ENCODE measurements around the gene C1GALT1. TPM values are rescaled to one million over a fixed set of nuclear protein-coding genes. Genes with fewer than 3 reads are reported as not detected.
A peak's percentile ranks its signal among the peaks of the same experiment; 100 is the strongest.
"Not testable (repeated sequence)": the region's sequence is repeated elsewhere in the genome, so short reads cannot be mapped to it uniquely, and the experiment has no call there.

Gene C1GALT1
- total RNA-seq, 2 experiments from 2014 or later, result 25.7 to 29.1 TPM

- Mint-ChIP-seq H3K36me3 (ENCODE audit: low read depth) (peaks cover 8% of the 10 kb centered on the region), H3K27ac (no peak overlapping the region), H3K4me1 (ENCODE audit: low read depth) (peaks cover 26% of the 10 kb centered on the region), H3K27me3 (ENCODE audit: low read depth) (no peaks in the 10 kb centered on the region), H3K9me3 (peaks cover 12% of the 10 kb centered on the region), H3K4me3 (no peak overlapping the region)
- no peak for DNase-seq
- intact Hi-C loops (cut with micrococcal nuclease), result no loop called here
- CTCF ChIA-PET, result no interaction called here
Observed at GRCh38 chr7:7152315-7152714, 30.0 kb upstream of the C1GALT1 start.

GRCh38 chr7:7154355-7154754, 28.0 kb upstream of the C1GALT1 start:
- DNase-seq; H3K4me3 Mint-ChIP-seq; CTCF ChIA-PET; H3K27me3 Mint-ChIP-seq (ENCODE audit: low read depth); intact Hi-C loops (cut with micrococcal nuclease); H3K36me3 Mint-ChIP-seq (ENCODE audit: low read depth); H3K27ac Mint-ChIP-seq: not testable (repeated sequence)
- Mint-ChIP-seq H3K9me3 (peaks cover 12% of the 10 kb centered on the region), H3K4me1 (ENCODE audit: low read depth) (peaks cover 38% of the 10 kb centered on the region)

GRCh38 chr7:7156663-7157062, 25.7 kb upstream of the C1GALT1 start:
- H3K4me3 Mint-ChIP-seq, result no peak overlapping the region
- H3K4me1 Mint-ChIP-seq (ENCODE audit: low read depth), result peaks cover 49% of the 10 kb centered on the region
- peaks cover 12% of the 10 kb centered on the region for H3K9me3 Mint-ChIP-seq
- no peaks in the 10 kb centered on the region for H3K27me3 Mint-ChIP-seq (ENCODE audit: low read depth)
- intact Hi-C loops (cut with micrococcal nuclease), result loop anchor here (1.0 to 5.0 kb wide), 4 partner anchors 9 to 976 kb away; partner anchors contain the start of genes C1GALT1 and MIOS
- peak overlapping the region; percentile 81 for H3K27ac Mint-ChIP-seq
- H3K36me3 Mint-ChIP-seq (ENCODE audit: low read depth), result peaks cover 8% of the 10 kb centered on the region
- CTCF ChIA-PET, result no interaction called here
- DNase-seq, result no peak

- Mint-ChIP-seq H3K4me3 (peak overlapping the region; percentile 61), H3K27me3 (ENCODE audit: low read depth) (no peaks in the 10 kb centered on the region), H3K9me3 (peaks cover 12% of the 10 kb centered on the region), H3K27ac (peak overlapping the region; percentile 81), H3K4me1 (ENCODE audit: low read depth) (peaks cover 49% of the 10 kb centered on the region), H3K36me3 (ENCODE audit: low read depth) (peaks cover 8% of the 10 kb centered on the region)
- peak; percentile 67 for DNase-seq
- intact Hi-C loops (cut with micrococcal nuclease), result loop anchor here (1.0 to 5.0 kb wide), 4 partner anchors 8 to 975 kb away; partner anchors contain the start of genes C1GALT1 and MIOS
- CTCF ChIA-PET, result interaction anchor here (1.0 kb wide), 1 partner anchor 27 kb away, joined by 3 read pairs; no protein-coding TSS in a partner anchor
Observed at GRCh38 chr7:7157177-7157886, 25.0 kb upstream of the C1GALT1 start.

DNA sequence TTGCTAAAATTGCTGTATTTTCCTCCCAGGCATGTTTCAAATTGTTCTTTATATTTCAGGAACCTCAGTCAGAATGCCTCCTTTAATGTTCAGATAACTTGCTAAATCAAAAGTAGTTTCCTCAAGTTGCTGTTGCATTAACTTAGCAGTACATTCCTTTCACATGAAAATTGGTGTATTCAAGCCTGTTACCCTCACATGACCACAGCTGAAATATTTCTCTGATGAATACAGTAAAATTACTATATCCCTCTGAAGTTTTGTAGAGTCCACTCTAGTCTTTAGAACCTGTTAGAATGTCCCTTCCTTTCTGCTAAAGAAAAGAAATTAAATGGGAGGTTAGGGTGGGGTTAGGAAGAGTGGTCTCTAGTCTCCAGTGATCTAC, 24.5 kb upstream of the C1GALT1 start:
- peaks cover 12% of the 10 kb centered on the region for H3K9me3 Mint-ChIP-seq
- H3K27me3 Mint-ChIP-seq (ENCODE audit: low read depth), result no peaks in the 10 kb centered on the region
- DNase-seq, result no peak
- peaks cover 8% of the 10 kb centered on the region for H3K36me3 Mint-ChIP-seq (ENCODE audit: low read depth)
- intact Hi-C loops (cut with micrococcal nuclease), result loop anchor here (1.0 to 5.0 kb wide), 4 partner anchors 7 to 974 kb away; partner anchors contain the start of genes C1GALT1 and MIOS
- H3K27ac Mint-ChIP-seq, result peak overlapping the region; percentile 69
- peaks cover 47% of the 10 kb centered on the region for H3K4me1 Mint-ChIP-seq (ENCODE audit: low read depth)
- CTCF ChIA-PET, result interaction anchor here (1.0 kb wide), 1 partner anchor 26 kb away, joined by 3 read pairs; no protein-coding TSS in a partner anchor
- peak overlapping the region; percentile 61 for H3K4me3 Mint-ChIP-seq

GRCh38 chr7:7159063-7159658, 23.2 kb upstream of the C1GALT1 start:
- no peak for DNase-seq
- Mint-ChIP-seq H3K36me3 (ENCODE audit: low read depth) (peaks cover 5% of the 10 kb centered on the region), H3K4me1 (ENCODE audit: low read depth) (peaks cover 49% of the 10 kb centered on the region), H3K4me3 (peak overlapping the region; percentile 69), H3K9me3 (peaks cover 7% of the 10 kb centered on the region), H3K27ac (peak overlapping the region; percentile 79), H3K27me3 (ENCODE audit: low read depth) (no peaks in the 10 kb centered on the region)
- CTCF ChIA-PET, result no interaction called here
- intact Hi-C loops (cut with micrococcal nuclease), result loop anchor here (1.0 to 5.0 kb wide), 2 partner anchors 17 to 973 kb away; no protein-coding TSS in a partner anchor

DNA sequence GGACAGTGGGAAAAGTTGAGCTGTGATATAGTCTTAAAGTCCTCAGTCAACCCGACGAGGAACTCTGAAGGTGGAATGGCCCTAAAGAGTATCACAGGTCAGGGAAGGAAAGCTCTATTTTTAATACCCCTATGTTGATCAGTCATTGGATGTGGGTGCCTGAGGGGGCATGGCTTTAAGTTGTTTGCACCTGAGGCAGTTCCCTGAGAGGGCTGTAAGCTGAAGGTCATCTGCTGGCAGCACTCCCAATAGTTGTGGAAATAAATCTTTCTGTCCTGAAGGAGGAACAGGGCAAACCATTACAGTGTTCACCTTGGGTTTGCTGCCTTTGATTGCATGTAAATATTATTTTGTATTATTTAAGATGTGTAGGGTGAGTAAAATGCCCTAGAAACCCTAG, 17.8 kb upstream of the C1GALT1 start:
- Mint-ChIP-seq H3K27ac (no peak overlapping the region), H3K36me3 (ENCODE audit: low read depth) (peaks cover 2% of the 10 kb centered on the region), H3K9me3 (no peaks in the 10 kb centered on the region), H3K4me3 (no peak overlapping the region), H3K27me3 (ENCODE audit: low read depth) (no peaks in the 10 kb centered on the region), H3K4me1 (ENCODE audit: low read depth) (peaks cover 38% of the 10 kb centered on the region)
- CTCF ChIA-PET, result interaction anchor here (0.6 to 1.1 kb wide), 3 partner anchors 14 to 70 kb away, joined by 3 to 5 read pairs (median 3); no protein-coding TSS in a partner anchor
- no peak for DNase-seq
- intact Hi-C loops (cut with micrococcal nuclease), result no loop called here

DNA sequence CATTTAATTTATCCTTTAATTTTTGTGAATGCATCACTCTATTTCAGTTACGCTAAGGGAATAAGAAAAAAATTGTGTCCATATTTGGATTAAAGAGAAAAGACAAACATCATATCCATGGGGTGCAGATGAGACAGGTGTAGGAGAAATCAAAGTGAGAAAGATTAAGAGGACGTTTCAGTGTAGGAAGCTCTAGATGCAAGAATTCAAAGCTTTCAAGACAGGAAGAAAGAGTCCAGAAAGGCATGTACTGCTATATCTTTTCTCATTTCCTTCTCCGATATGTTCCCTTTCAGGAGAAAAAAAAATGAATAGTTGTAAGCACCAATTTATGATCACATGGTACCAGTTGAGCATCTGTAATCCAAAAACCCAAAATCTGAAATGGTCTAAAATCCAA, 17.0 kb upstream of the C1GALT1 start:
- no peaks in the 10 kb centered on the region for H3K27me3 Mint-ChIP-seq (ENCODE audit: low read depth)
- H3K27ac Mint-ChIP-seq, result no peak overlapping the region

GRCh38 chr7:7166318-7166717, 16.0 kb upstream of the C1GALT1 start:
- Mint-ChIP-seq H3K36me3 (ENCODE audit: low read depth) (peaks cover 6% of the 10 kb centered on the region), H3K27ac (no peak overlapping the region), H3K4me3 (no peak overlapping the region), H3K9me3 (peaks cover 5% of the 10 kb centered on the region), H3K27me3 (ENCODE audit: low read depth) (no peaks in the 10 kb centered on the region), H3K4me1 (ENCODE audit: low read depth) (peaks cover 25% of the 10 kb centered on the region)
- no peak for DNase-seq
- intact Hi-C loops (cut with micrococcal nuclease), result no loop called here
- CTCF ChIA-PET, result no interaction called here

More for the DNA sequence above, 17.0 kb upstream of the C1GALT1 start:
- CTCF ChIA-PET, result interaction anchor here (1.0 kb wide), 1 partner anchor 13 kb away, joined by 5 read pairs; no protein-coding TSS in a partner anchor
- Mint-ChIP-seq H3K36me3 (ENCODE audit: low read depth) (peaks cover 2% of the 10 kb centered on the region), H3K9me3 (no peaks in the 10 kb centered on the region), H3K4me3 (no peak overlapping the region), H3K4me1 (ENCODE audit: low read depth) (peaks cover 30% of the 10 kb centered on the region)
- no peak for DNase-seq
- intact Hi-C loops (cut with micrococcal nuclease), result loop anchor here (1.0 kb wide), 2 partner anchors 8 to 11 kb away; no protein-coding TSS in a partner anchor

DNA sequence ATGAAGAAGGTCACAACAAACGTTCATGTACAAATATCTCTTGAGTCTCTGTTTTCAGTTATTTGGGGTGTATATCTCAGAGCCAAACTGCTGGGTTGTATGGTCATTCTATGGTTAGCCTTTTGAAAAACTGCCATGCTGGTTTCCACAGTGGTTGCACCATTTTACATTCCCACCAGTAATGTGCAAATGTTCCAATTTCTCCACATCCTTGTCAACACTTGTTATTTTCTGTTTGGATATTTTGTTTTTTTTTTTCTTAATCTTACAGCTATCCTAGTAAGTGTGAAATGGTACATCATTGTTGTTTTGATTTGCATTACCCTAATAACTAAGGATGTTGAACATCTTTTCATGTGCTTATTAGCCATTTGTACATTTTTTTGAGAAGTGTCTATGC, 13.0 kb upstream of the C1GALT1 start:
- DNase-seq, result no peak
- intact Hi-C loops (cut with micrococcal nuclease), result loop anchor here (1.0 kb wide), 1 partner anchor 9 kb away; no protein-coding TSS in a partner anchor
- Mint-ChIP-seq H3K27ac (no peak overlapping the region), H3K4me3 (no peak overlapping the region), H3K9me3 (peaks cover 18% of the 10 kb centered on the region), H3K4me1 (ENCODE audit: low read depth) (peaks cover 22% of the 10 kb centered on the region), H3K27me3 (ENCODE audit: low read depth) (no peaks in the 10 kb centered on the region), H3K36me3 (ENCODE audit: low read depth) (peaks cover 14% of the 10 kb centered on the region)
- CTCF ChIA-PET, result no interaction called here

- Mint-ChIP-seq H3K27ac (no peak overlapping the region), H3K4me1 (ENCODE audit: low read depth) (peaks cover 16% of the 10 kb centered on the region), H3K27me3 (ENCODE audit: low read depth) (no peaks in the 10 kb centered on the region), H3K9me3 (peaks cover 24% of the 10 kb centered on the region), H3K4me3 (no peak overlapping the region), H3K36me3 (ENCODE audit: low read depth) (peaks cover 17% of the 10 kb centered on the region)
- no peak for DNase-seq
- intact Hi-C loops (cut with micrococcal nuclease), result no loop called here
- CTCF ChIA-PET, result interaction anchor here (0.6 to 1.2 kb wide), 2 partner anchors 8 to 365 kb away, joined by 3 to 4 read pairs; partner anchors contain the start of gene C1GALT1
Observed at GRCh38 chr7:7173956-7174632, 8.2 kb upstream of the C1GALT1 start.

- DNase-seq, result no peak
- intact Hi-C loops (cut with micrococcal nuclease), result no loop called here
- Mint-ChIP-seq H3K4me3 (no peak overlapping the region), H3K36me3 (ENCODE audit: low read depth) (peaks cover 15% of the 10 kb centered on the region), H3K4me1 (ENCODE audit: low read depth) (peaks cover 16% of the 10 kb centered on the region), H3K27me3 (ENCODE audit: low read depth) (no peaks in the 10 kb centered on the region), H3K9me3 (peaks cover 24% of the 10 kb centered on the region), H3K27ac (no peak overlapping the region)
- CTCF ChIA-PET, result interaction anchor here (0.9 kb wide), 1 partner anchor 72 kb away, joined by 3 read pairs; no protein-coding TSS in a partner anchor
Observed at GRCh38 chr7:7175075-7175695, 7.2 kb upstream of the C1GALT1 start.

Data from activated naive CD4-positive, alpha-beta T cell treated with anti-CD3 and anti-CD28 coated beads for 36 hours (primary cell).